Neural cell (in vitro differentiated cells): ENCODE measurements around the gene CRY2. TPM values are rescaled to one million over a fixed set of nuclear protein-coding genes. Genes with fewer than 3 reads are reported as not detected.

Experiments used
- H2AFZ ChIP-seq: fragments of 200-600, 300-800 bp; sonication (generic), shearing (Covaris generic); 2 replicates; pipeline ENCODE4 v1.6.0; 2014; ENCODE audit warnings: low read depth, mild to moderate bottlenecking, antibody characterized with exemption, low read length, moderate library complexity
- H3F3A ChIP-seq: fragments of 200-600 bp; shearing (Covaris generic); 2 replicates; pipeline ENCODE4 v1.6.1; 2016; ENCODE audit warnings: mild to moderate bottlenecking, moderate library complexity, mixed read lengths, antibody characterized with exemption, low read length; ENCODE audit not compliant: insufficient read depth, poor library complexity, severe bottlenecking
- H3K27ac ChIP-seq: fragments of 200-600, 300-800 bp; sonication (generic), shearing (Covaris generic); 2 replicates; pipeline ENCODE4 v1.5.1; 2014; ENCODE audit warnings: mild to moderate bottlenecking, low read length, moderate library complexity
- H3K27me3 ChIP-seq: fragments of 300-800, 200-600 bp; sonication (generic), shearing (Covaris generic); 2 replicates; pipeline ENCODE4 v1.6.0; 2014; ENCODE audit warnings: mild to moderate bottlenecking, low read depth, low read length, moderate library complexity; ENCODE audit not compliant: insufficient read depth
- H3K36me3 ChIP-seq: fragments of 300-800, 200-600 bp; sonication (generic), shearing (Covaris generic); 2 replicates; pipeline ENCODE4 v1.5.1; 2014; ENCODE audit warnings: mild to moderate bottlenecking, antibody characterized with exemption, low read length, moderate library complexity; ENCODE audit not compliant: insufficient read depth
- H3K4me2 ChIP-seq: fragments of 300-800, 200-600 bp; sonication (generic), shearing (Covaris generic); 2 replicates; pipeline ENCODE4 v1.6.0; 2014; ENCODE audit warnings: mild to moderate bottlenecking, low read length
- H3K4me3 ChIP-seq: fragments of 300-800, 200-600 bp; sonication (generic), shearing (Covaris generic); 2 replicates; pipeline ENCODE4 v1.5.1; 2014; ENCODE audit warnings: mild to moderate bottlenecking, low read length, moderate library complexity
- H3K79me2 ChIP-seq: fragments of 200-600 bp; shearing (Covaris generic); replicated peaks from 2 replicates; pipeline ENCODE4 v1.6.0; 2014; ENCODE audit warnings: mild to moderate bottlenecking, low read length, moderate library complexity; ENCODE audit not compliant: insufficient read depth
- H3K9ac ChIP-seq: fragments of 300-800, 200-600 bp; sonication (generic), shearing (Covaris generic); 2 replicates; pipeline ENCODE4 v1.6.1; 2016; ENCODE audit warnings: mild to moderate bottlenecking, low read length, mixed read lengths
- H3K9me2 ChIP-seq: fragments of 200-600 bp; shearing (Covaris generic); 2 replicates; pipeline ENCODE4 v1.6.1; 2016; ENCODE audit warnings: mild to moderate bottlenecking, low read length, mixed read lengths; ENCODE audit not compliant: insufficient read depth
- H3K9me3 ChIP-seq: fragments of 200-600, 300-800 bp; sonication (generic), shearing (Covaris generic); 2 replicates; pipeline ENCODE4 v1.6.1; 2016; ENCODE audit warnings: mild to moderate bottlenecking, mixed run types, low read length, moderate library complexity, mixed read lengths
- H4K20me1 ChIP-seq: fragments of 200-600 bp; shearing (Covaris generic); 2 replicates; pipeline ENCODE4 v1.6.1; 2016; ENCODE audit warnings: mild to moderate bottlenecking, mixed run types; ENCODE audit not compliant: insufficient read depth
- EP300 ChIP-seq: fragments of 450-650 bp; conservative IDR thresholded peaks from 2 replicates; pipeline ENCODE4 v1.6.1; 2014; ENCODE audit warnings: antibody characterized with exemption, mild to moderate bottlenecking, moderate library complexity; ENCODE audit not compliant: poor library complexity, severe bottlenecking
- EZH2 ChIP-seq: fragments of 200-600, 300-800 bp; shearing (Covaris generic), sonication (generic); IDR thresholded peaks from 2 replicates; pipeline ENCODE4 v1.6.1; 2014; ENCODE audit warnings: antibody characterized with exemption, low read length, borderline replicate concordance, mild to moderate bottlenecking; ENCODE audit not compliant: insufficient read depth, poor library complexity, severe bottlenecking
- MXI1 ChIP-seq: fragments of 450-650 bp; conservative IDR thresholded peaks from 2 replicates; pipeline ENCODE4 v1.6.1; 2014; ENCODE audit warnings: antibody characterized with exemption, mild to moderate bottlenecking; ENCODE audit not compliant: poor library complexity, severe bottlenecking
- POLR2AphosphoS5 ChIP-seq: IDR thresholded peaks from 2 replicates; pipeline ENCODE4 v1.6.1; 2012
- RAD21 ChIP-seq: fragments of 450-650 bp; conservative IDR thresholded peaks from 2 replicates; pipeline ENCODE4 v1.6.1; 2014; ENCODE audit warnings: antibody characterized with exemption, mild to moderate bottlenecking, moderate library complexity
- SMC3 ChIP-seq: fragments of 450-650 bp; conservative IDR thresholded peaks from 2 replicates; pipeline ENCODE4 v1.6.1; 2014; ENCODE audit warnings: antibody characterized with exemption, mild to moderate bottlenecking, moderate library complexity; ENCODE audit not compliant: poor library complexity
- TAF1 ChIP-seq: IDR thresholded peaks from 2 replicates; pipeline ENCODE4 v1.6.1; 2012; ENCODE audit warnings: low read depth
- polyA plus RNA-seq: library from polyadenylated mRNA; depleted of rRNA; stranded (reverse); fragments of >200 nt; gene quantifications from 2 replicates; pipeline ENCODE4 v1.2.3, GENCODE V29; 2014
- TF ChIP-seq, protein P1 (sequence below): IDR thresholded peaks from 2 replicates; pipeline ENCODE4 v1.6.1; 2012; ENCODE audit warnings: borderline replicate concordance
- TF ChIP-seq, protein P2 (sequence below): fragments of 450-650 bp; IDR thresholded peaks from 2 replicates; pipeline ENCODE4 v1.5.1; 2014; ENCODE audit warnings: antibody characterized with exemption, mild to moderate bottlenecking, moderate library complexity; ENCODE audit not compliant: poor library complexity, severe bottlenecking

CRY2 gene
- polyA plus RNA-seq, 1 donor from 2014 or later: 27.8 TPM

DNA sequence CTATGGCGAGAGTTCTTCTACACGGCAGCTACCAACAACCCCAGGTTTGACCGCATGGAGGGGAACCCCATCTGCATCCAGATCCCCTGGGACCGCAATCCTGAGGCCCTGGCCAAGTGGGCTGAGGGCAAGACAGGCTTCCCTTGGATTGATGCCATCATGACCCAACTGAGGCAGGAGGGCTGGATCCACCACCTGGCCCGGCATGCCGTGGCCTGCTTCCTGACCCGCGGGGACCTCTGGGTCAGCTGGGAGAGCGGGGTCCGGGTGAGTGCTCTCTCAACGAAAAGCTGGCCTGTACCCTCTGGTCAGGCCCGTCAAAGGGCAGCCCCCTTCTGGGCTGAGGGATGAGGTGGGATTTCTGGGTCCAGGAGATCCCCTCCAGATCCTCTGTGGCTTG is 22.3 kb downstream of the CRY2 start:
- no peak overlapping the region for H2AFZ ChIP-seq
- H4K20me1 ChIP-seq: no peaks in the 10 kb centered on the region
- H3K27ac ChIP-seq: no peak overlapping the region
- TF ChIP-seq TAF1: no peak
- H3K79me2 ChIP-seq: no peaks in the 10 kb centered on the region
- H3K9me3 ChIP-seq: no peaks in the 10 kb centered on the region
- no peak overlapping the region for H3K9ac ChIP-seq
- H3K36me3 ChIP-seq: no peaks in the 10 kb centered on the region
- no peaks in the 10 kb centered on the region for H3F3A ChIP-seq
- no peak overlapping the region for H3K4me3 ChIP-seq
- H3K9me2 ChIP-seq: no peaks in the 10 kb centered on the region
- no peak overlapping the region for H3K4me2 ChIP-seq
- no peaks in the 10 kb centered on the region for H3K27me3 ChIP-seq

DNA sequence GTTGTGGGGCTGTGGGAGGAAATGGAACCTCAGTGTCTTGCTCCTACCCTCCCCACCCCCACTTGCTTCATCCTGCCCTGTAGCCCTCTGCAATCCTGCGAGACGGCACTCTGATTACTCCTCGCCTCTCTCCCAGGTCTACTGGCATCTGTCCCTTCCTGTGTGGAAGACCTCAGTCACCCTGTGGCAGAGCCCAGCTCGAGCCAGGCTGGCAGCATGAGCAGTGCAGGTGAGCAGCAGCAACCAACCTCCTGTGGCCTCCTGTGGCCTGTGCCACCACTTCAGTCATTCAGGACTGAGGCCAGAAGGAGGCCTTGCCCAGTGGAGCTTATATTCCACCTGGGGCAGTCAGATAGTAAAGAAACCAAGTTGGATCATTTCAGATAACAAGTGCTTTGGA is 23.4 kb downstream of the CRY2 start:
- no peaks in the 10 kb centered on the region for H3K79me2 ChIP-seq
- H3F3A ChIP-seq: no peaks in the 10 kb centered on the region

DNA sequence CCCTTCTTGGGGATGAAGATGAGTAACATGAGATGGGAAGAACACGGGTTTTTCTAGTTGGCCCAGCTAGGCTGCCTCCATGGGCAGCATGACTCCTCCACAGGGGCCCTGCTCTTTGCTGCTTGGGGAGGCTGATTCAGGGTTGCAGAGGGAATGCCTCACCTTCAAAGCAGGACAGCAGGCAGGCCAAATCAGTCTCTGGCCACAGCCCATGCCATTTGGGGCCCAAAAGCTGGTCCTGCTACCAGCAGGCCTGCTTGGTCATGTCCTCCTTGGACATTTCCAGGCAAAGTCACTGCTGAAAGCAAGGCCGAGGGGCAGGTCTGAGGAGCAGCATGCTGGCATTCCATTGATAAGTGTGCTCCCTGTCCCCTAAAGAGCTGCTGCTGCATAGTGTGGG is 24.4 kb downstream of the CRY2 start:
- Histone ChIP-seq H3K4me3 (no peak overlapping the region), H4K20me1 (no peaks in the 10 kb centered on the region), H3K36me3 (no peaks in the 10 kb centered on the region), H3K79me2 (no peaks in the 10 kb centered on the region), H3K27ac (no peak overlapping the region), H3K9me2 (no peaks in the 10 kb centered on the region), H3K9ac (no peak overlapping the region), H3K4me2 (no peak overlapping the region), H3K9me3 (no peaks in the 10 kb centered on the region), H2AFZ (no peak overlapping the region), H3K27me3 (no peaks in the 10 kb centered on the region), H3F3A (no peaks in the 10 kb centered on the region)
- TF ChIP-seq SMC3: no peak
- TF ChIP-seq TAF1: no peak
- no peak for TF ChIP-seq MXI1
- TF ChIP-seq, protein P1, sequence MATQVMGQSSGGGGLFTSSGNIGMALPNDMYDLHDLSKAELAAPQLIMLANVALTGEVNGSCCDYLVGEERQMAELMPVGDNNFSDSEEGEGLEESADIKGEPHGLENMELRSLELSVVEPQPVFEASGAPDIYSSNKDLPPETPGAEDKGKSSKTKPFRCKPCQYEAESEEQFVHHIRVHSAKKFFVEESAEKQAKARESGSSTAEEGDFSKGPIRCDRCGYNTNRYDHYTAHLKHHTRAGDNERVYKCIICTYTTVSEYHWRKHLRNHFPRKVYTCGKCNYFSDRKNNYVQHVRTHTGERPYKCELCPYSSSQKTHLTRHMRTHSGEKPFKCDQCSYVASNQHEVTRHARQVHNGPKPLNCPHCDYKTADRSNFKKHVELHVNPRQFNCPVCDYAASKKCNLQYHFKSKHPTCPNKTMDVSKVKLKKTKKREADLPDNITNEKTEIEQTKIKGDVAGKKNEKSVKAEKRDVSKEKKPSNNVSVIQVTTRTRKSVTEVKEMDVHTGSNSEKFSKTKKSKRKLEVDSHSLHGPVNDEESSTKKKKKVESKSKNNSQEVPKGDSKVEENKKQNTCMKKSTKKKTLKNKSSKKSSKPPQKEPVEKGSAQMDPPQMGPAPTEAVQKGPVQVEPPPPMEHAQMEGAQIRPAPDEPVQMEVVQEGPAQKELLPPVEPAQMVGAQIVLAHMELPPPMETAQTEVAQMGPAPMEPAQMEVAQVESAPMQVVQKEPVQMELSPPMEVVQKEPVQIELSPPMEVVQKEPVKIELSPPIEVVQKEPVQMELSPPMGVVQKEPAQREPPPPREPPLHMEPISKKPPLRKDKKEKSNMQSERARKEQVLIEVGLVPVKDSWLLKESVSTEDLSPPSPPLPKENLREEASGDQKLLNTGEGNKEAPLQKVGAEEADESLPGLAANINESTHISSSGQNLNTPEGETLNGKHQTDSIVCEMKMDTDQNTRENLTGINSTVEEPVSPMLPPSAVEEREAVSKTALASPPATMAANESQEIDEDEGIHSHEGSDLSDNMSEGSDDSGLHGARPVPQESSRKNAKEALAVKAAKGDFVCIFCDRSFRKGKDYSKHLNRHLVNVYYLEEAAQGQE: no peak
- TF ChIP-seq RAD21: no peak

More for the DNA sequence above, 23.4 kb downstream of the CRY2 start:
- no peak overlapping the region for H2AFZ ChIP-seq
- H4K20me1 ChIP-seq: no peaks in the 10 kb centered on the region
- no peaks in the 10 kb centered on the region for H3K9me2 ChIP-seq
- H3K27ac ChIP-seq: no peak overlapping the region
- H3K9ac ChIP-seq: no peak overlapping the region
- no peaks in the 10 kb centered on the region for H3K36me3 ChIP-seq
- H3K4me2 ChIP-seq: no peak overlapping the region
- H3K4me3 ChIP-seq: no peak overlapping the region
- H3K27me3 ChIP-seq: no peaks in the 10 kb centered on the region
- no peaks in the 10 kb centered on the region for H3K9me3 ChIP-seq
- no peak for TF ChIP-seq MXI1
- no peak for TF ChIP-seq TAF1
- TF ChIP-seq EZH2: no peak
- TF ChIP-seq EP300: no peak
- TF ChIP-seq RAD21: no peak
- TF ChIP-seq, protein P1: no peak
- TF ChIP-seq SMC3: no peak
- TF ChIP-seq, protein P2, sequence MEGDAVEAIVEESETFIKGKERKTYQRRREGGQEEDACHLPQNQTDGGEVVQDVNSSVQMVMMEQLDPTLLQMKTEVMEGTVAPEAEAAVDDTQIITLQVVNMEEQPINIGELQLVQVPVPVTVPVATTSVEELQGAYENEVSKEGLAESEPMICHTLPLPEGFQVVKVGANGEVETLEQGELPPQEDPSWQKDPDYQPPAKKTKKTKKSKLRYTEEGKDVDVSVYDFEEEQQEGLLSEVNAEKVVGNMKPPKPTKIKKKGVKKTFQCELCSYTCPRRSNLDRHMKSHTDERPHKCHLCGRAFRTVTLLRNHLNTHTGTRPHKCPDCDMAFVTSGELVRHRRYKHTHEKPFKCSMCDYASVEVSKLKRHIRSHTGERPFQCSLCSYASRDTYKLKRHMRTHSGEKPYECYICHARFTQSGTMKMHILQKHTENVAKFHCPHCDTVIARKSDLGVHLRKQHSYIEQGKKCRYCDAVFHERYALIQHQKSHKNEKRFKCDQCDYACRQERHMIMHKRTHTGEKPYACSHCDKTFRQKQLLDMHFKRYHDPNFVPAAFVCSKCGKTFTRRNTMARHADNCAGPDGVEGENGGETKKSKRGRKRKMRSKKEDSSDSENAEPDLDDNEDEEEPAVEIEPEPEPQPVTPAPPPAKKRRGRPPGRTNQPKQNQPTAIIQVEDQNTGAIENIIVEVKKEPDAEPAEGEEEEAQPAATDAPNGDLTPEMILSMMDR: no peak
- TF ChIP-seq POLR2AphosphoS5: no peak
